Ishikawa (cell line): ENCODE results near the gene HMCN1.

Experiments
- RAD21 ChIP-seq: IDR thresholded peaks from 2 replicates; pipeline ENCODE4 v1.6.1; 2012; ENCODE audit warnings: low read depth
- TCF12 ChIP-seq: IDR thresholded peaks from 2 replicates; pipeline ENCODE4 v1.6.1; 2012; ENCODE audit warnings: low read depth
- TF ChIP-seq, protein P1 (sequence below): IDR thresholded peaks from 2 replicates; pipeline ENCODE4 v1.6.1; 2012; ENCODE audit warnings: low read depth, mild to moderate bottlenecking

DNA sequence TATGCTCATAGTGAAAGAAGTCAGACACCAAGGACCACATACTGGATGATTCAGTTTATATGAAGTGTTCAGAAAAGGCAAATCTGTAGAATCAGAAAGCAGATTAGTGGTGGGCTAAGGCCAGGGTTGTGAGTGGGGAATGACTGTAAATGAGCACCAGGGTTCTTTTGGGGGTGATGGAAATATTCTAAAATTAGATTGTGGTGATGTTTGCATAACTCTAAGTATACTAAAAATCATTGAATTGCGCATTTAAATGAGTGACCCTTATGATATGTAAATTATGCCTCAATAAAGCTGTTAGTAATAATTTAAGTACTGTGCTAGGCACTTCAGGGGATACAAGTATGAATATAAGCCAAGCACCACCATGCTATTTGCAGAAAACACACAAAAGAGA is 384.5 kb downstream of the HMCN1 start:
- TF ChIP-seq TCF12 (no peak), RAD21 (no peak)
- TF ChIP-seq, protein P1, sequence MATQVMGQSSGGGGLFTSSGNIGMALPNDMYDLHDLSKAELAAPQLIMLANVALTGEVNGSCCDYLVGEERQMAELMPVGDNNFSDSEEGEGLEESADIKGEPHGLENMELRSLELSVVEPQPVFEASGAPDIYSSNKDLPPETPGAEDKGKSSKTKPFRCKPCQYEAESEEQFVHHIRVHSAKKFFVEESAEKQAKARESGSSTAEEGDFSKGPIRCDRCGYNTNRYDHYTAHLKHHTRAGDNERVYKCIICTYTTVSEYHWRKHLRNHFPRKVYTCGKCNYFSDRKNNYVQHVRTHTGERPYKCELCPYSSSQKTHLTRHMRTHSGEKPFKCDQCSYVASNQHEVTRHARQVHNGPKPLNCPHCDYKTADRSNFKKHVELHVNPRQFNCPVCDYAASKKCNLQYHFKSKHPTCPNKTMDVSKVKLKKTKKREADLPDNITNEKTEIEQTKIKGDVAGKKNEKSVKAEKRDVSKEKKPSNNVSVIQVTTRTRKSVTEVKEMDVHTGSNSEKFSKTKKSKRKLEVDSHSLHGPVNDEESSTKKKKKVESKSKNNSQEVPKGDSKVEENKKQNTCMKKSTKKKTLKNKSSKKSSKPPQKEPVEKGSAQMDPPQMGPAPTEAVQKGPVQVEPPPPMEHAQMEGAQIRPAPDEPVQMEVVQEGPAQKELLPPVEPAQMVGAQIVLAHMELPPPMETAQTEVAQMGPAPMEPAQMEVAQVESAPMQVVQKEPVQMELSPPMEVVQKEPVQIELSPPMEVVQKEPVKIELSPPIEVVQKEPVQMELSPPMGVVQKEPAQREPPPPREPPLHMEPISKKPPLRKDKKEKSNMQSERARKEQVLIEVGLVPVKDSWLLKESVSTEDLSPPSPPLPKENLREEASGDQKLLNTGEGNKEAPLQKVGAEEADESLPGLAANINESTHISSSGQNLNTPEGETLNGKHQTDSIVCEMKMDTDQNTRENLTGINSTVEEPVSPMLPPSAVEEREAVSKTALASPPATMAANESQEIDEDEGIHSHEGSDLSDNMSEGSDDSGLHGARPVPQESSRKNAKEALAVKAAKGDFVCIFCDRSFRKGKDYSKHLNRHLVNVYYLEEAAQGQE = no peak
